Measurements from ENCODE around the gene KRTAP4-1. TPM values are rescaled to one million over a fixed set of nuclear protein-coding genes. Genes with fewer than 3 reads are reported as not detected.

Gene KRTAP4-1
- polyA plus RNA-seq, 3 donors, result not detected

Other genes with a start within 250 kb of the KRTAP4-1 start
- under 1 TPM; 0.71 to 1.00 (median 0.91) TPM for gene KRT23, start 247.3 kb downstream of the KRTAP4-1 start, polyA plus RNA-seq (ENCODE audit: insufficient read length in 3 of 3)
- gene KRT39, start 218.0 kb downstream of the KRTAP4-1 start, polyA plus RNA-seq (ENCODE audit: insufficient read length in 3 of 3), result not detected
- gene KRT40, start 200.6 kb downstream of the KRTAP4-1 start, polyA plus RNA-seq (ENCODE audit: insufficient read length in 3 of 3), result under 1 TPM in 1 of 3 donors, not detected in 2; 0.12 TPM
- not detected for gene KRTAP3-3, start 190.7 kb downstream of the KRTAP4-1 start, polyA plus RNA-seq (ENCODE audit: insufficient read length in 3 of 3)
- gene KRTAP3-2, start 185.0 kb downstream of the KRTAP4-1 start, polyA plus RNA-seq (ENCODE audit: insufficient read length in 3 of 3), result not detected
- not detected for gene KRTAP3-1, start 175.8 kb downstream of the KRTAP4-1 start, polyA plus RNA-seq (ENCODE audit: insufficient read length in 3 of 3)
- not detected for gene KRTAP1-5, start 157.7 kb downstream of the KRTAP4-1 start, polyA plus RNA-seq (ENCODE audit: insufficient read length in 3 of 3)
- gene KRTAP1-4, start 154.7 kb downstream of the KRTAP4-1 start, polyA plus RNA-seq (ENCODE audit: insufficient read length in 3 of 3), result not detected
- gene KRTAP1-3, start 150.0 kb downstream of the KRTAP4-1 start, polyA plus RNA-seq (ENCODE audit: insufficient read length in 3 of 3), result not detected
- gene KRTAP1-1, start 143.5 kb downstream of the KRTAP4-1 start, polyA plus RNA-seq (ENCODE audit: insufficient read length in 3 of 3), result not detected
- not detected for gene KRTAP2-1, start 137.6 kb downstream of the KRTAP4-1 start, polyA plus RNA-seq (ENCODE audit: insufficient read length in 3 of 3)
- not detected for gene KRTAP2-2, start 129.7 kb downstream of the KRTAP4-1 start, polyA plus RNA-seq (ENCODE audit: insufficient read length in 3 of 3)
- not detected for gene KRTAP2-3, start 124.8 kb downstream of the KRTAP4-1 start, polyA plus RNA-seq (ENCODE audit: insufficient read length in 3 of 3)
- gene KRTAP2-4, start 119.0 kb downstream of the KRTAP4-1 start, polyA plus RNA-seq (ENCODE audit: insufficient read length in 3 of 3), result not detected
- not detected for gene KRTAP4-7, start 100.8 kb downstream of the KRTAP4-1 start, polyA plus RNA-seq (ENCODE audit: insufficient read length in 3 of 3)
- gene KRTAP4-8, start 86.8 kb downstream of the KRTAP4-1 start, polyA plus RNA-seq (ENCODE audit: insufficient read length in 3 of 3), result not detected
- not detected for gene KRTAP4-16, start 82.7 kb downstream of the KRTAP4-1 start, polyA plus RNA-seq (ENCODE audit: insufficient read length in 3 of 3)
- not detected for gene KRTAP4-9, start 79.5 kb downstream of the KRTAP4-1 start, polyA plus RNA-seq (ENCODE audit: insufficient read length in 3 of 3)
- not detected for gene KRTAP4-11, start 66.5 kb downstream of the KRTAP4-1 start, polyA plus RNA-seq (ENCODE audit: insufficient read length in 3 of 3)
- not detected for gene KRTAP4-12, start 60.7 kb downstream of the KRTAP4-1 start, polyA plus RNA-seq (ENCODE audit: insufficient read length in 3 of 3)
- not detected for gene KRTAP4-6, start 44.4 kb downstream of the KRTAP4-1 start, polyA plus RNA-seq (ENCODE audit: insufficient read length in 3 of 3)
- gene KRTAP4-5, start 35.1 kb downstream of the KRTAP4-1 start, polyA plus RNA-seq (ENCODE audit: insufficient read length in 3 of 3), result not detected
- gene KRTAP4-4, start 24.2 kb downstream of the KRTAP4-1 start, polyA plus RNA-seq (ENCODE audit: insufficient read length in 3 of 3), result not detected
- not detected for gene KRTAP4-3, start 16.7 kb downstream of the KRTAP4-1 start, polyA plus RNA-seq (ENCODE audit: insufficient read length in 3 of 3)
- not detected for gene KRTAP4-2, start 6.7 kb downstream of the KRTAP4-1 start, polyA plus RNA-seq (ENCODE audit: insufficient read length in 3 of 3)
- gene KRTAP9-1, start 5.0 kb upstream of the KRTAP4-1 start, polyA plus RNA-seq (ENCODE audit: insufficient read length in 3 of 3), result not detected
- not detected for gene KRTAP9-2, start 41.7 kb upstream of the KRTAP4-1 start, polyA plus RNA-seq (ENCODE audit: insufficient read length in 3 of 3)
- not detected for gene KRTAP9-3, start 47.5 kb upstream of the KRTAP4-1 start, polyA plus RNA-seq (ENCODE audit: insufficient read length in 3 of 3)
- not detected for gene KRTAP9-8, start 53.1 kb upstream of the KRTAP4-1 start, polyA plus RNA-seq (ENCODE audit: insufficient read length in 3 of 3)
- gene KRTAP9-4, start 64.8 kb upstream of the KRTAP4-1 start, polyA plus RNA-seq (ENCODE audit: insufficient read length in 3 of 3), result not detected
- not detected for gene KRTAP9-9, start 70.5 kb upstream of the KRTAP4-1 start, polyA plus RNA-seq (ENCODE audit: insufficient read length in 3 of 3)
- under 1 TPM in 2 of 3 donors, not detected in 1; 0.09 to 0.22 TPM for gene KRTAP9-6, start 80.5 kb upstream of the KRTAP4-1 start, polyA plus RNA-seq (ENCODE audit: insufficient read length in 3 of 3)
- gene KRTAP9-7, start 90.8 kb upstream of the KRTAP4-1 start, polyA plus RNA-seq (ENCODE audit: insufficient read length in 3 of 3), result not detected
- gene KRTAP29-1, start 117.9 kb upstream of the KRTAP4-1 start, polyA plus RNA-seq (ENCODE audit: insufficient read length in 3 of 3), result not detected
- gene KRTAP16-1, start 124.4 kb upstream of the KRTAP4-1 start, polyA plus RNA-seq (ENCODE audit: insufficient read length in 3 of 3), result not detected
- not detected for gene KRTAP17-1, start 130.8 kb upstream of the KRTAP4-1 start, polyA plus RNA-seq (ENCODE audit: insufficient read length in 3 of 3)
- gene KRT33A, start 165.9 kb upstream of the KRTAP4-1 start, polyA plus RNA-seq (ENCODE audit: insufficient read length in 3 of 3), result under 1 TPM in 1 of 3 donors, not detected in 2; 0.18 TPM
- not detected for gene KRT33B, start 184.9 kb upstream of the KRTAP4-1 start, polyA plus RNA-seq (ENCODE audit: insufficient read length in 3 of 3)
- not detected for gene KRT34, start 197.4 kb upstream of the KRTAP4-1 start, polyA plus RNA-seq (ENCODE audit: insufficient read length in 3 of 3)
- not detected for gene KRT31, start 212.7 kb upstream of the KRTAP4-1 start, polyA plus RNA-seq (ENCODE audit: insufficient read length in 3 of 3)
- not detected for gene KRT37, start 239.7 kb upstream of the KRTAP4-1 start, polyA plus RNA-seq (ENCODE audit: insufficient read length in 3 of 3)

All from renal pelvis (tissue), 3 donors.